ENCODE results near the gene ATAD3A.
A peak's percentile ranks its signal among the peaks of the same experiment; 100 is the strongest.
"Not testable (repeated sequence)": the region's sequence is repeated elsewhere in the genome, so short reads cannot be mapped to it uniquely, and the experiment has no call there.

The ATAD3A gene

GRCh38 chr1:1511533-1512285 lies at the start of gene ATAD3A:
Gene ATAD3A (plus strand): TSS chr1:1512162. CDS start chr1:1512269, 107 bp downstream.
- peak; percentile 98 for DNase-seq

- DNase-seq: no peak
These were observed 49.5 kb upstream of the ATAD3A start for GRCh38 chr1:1462318-1462966.

DNA sequence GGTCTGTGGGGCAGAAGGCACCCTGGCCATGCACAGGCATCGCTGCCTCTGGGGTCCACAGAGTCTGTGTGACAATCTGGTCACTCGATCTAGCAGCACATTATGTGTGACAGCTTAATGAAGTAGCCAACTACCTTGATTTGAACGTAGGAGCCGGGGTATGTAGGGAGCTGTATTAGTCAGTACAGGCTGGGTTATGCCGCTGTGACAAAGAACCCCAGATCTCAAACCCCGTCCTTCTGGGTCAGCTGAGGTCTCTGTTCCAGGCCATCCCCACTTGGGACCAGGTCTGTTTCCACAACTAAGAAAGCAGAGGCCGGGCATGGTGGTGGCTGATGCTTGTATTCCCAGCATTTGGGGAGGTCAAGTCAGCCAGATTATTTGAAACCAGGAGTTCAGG lies 48.6 kb upstream of the ATAD3A start:
- DNase-seq: no peak

- DNase-seq: not testable (repeated sequence)
These were observed 43.6 kb upstream of the ATAD3A start for GRCh38 chr1:1468196-1468985.

DNA sequence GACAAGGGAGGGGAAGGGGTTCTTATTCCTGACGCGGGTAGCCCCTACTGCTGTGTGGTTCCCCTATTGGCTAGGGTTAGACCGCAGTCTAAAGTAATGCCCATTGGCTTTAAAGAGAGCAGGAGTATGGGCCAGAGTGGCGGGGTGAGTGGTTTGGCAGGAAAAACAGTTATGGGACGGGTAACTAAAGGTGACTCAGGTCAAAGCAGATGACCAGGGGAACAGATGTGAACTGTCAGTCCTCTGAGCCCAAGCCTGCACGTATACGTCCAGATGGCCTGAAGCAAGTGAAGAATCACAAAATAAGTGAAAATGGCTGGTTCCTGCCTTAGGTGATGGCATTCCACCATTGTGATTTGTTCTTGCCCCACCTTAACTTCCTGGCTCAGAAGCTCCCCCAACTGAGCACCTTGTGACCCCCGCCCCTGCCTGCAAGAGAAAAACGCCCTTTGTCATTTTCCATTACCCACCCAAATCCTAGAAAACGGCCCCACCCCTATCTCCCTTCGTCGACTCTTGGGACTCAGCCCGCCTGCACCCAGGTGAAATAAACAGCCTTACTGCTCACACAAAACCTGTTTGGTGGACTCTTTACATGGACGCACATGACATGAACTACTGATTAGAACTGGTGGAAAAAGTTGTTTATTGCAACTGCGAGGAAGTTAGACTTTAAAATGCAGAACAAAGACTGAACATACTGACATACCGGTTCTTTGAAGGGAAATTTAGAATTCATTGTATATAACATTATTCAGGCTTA lies 41.2 kb upstream of the ATAD3A start:
- no peak for DNase-seq

- DNase-seq: peak; percentile 96
These were observed 40.4 kb upstream of the ATAD3A start, which contains the start of gene ATAD3B for GRCh38 chr1:1471389-1472052. Gene ATAD3B (plus strand): TSS chr1:1471765. CDS start chr1:1471885, 120 bp downstream.

- DNase-seq: not testable (repeated sequence)
These were observed 39.7 kb upstream of the ATAD3A start for GRCh38 chr1:1472053-1472876.

GRCh38 chr1:1476011-1476410 lies 36.0 kb upstream of the ATAD3A start:
- DNase-seq: not testable (repeated sequence)

- DNase-seq: no peak
These were observed 34.8 kb upstream of the ATAD3A start for GRCh38 chr1:1477206-1477605.

DNA sequence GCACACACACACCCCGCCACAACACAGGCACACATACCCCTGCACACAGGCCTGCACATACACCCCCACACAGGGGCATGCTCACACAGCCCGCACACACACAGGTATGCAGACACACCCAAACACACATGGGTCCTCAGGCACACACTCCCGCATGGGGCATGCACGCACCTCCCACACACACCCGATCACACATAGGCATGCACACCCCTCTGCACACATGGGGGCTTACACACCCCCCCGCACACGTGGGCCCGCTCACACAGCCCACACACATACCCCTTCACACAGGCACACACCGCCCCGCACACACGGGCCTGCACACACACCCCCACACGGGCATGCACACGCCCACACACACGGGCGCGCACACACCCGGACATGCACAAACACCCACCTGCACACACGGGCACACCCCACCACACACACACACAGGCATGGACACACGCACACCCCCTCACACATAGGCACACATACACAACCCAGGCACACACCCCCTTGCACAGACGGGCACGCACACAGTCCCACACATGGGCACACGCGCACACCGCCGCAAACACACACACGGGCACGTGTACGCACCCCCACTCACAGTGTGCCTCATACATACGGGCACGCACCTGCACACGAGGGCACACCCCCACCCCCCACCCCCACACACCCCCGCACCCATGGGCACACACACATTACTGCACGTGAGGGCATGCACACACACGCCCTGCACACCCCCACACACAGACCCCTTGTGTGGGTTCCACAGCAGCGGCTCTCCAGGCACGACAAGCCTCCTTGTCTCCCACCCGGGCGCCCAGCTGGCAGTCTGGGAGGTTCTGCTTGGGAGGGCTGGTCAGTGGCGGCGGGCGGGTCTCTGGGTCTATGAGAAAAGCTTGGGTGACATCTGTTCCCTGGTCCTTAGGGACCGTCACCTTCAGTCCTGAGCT lies 32.1 kb upstream of the ATAD3A start:
- DNase-seq: no peak

DNA sequence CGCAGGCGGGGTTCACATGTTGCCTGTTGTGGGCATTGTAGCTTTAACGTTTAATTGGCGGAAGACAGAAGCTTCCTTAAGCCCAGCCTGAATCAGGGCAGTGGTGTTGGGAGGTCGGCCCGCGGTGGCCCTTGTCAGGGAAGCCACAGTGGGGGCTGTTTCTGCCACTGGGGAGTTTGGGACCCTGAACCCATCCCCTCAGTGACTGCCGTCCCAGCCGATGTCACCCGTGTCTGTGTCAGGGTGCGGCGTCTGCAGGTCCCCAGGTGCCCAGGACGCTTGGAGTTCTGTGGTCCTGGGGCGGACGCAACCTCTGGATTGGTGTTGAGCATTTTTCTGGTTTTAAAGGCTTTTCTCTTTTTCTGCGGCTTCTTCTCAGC lies 31.5 kb upstream of the ATAD3A start:
- not testable (repeated sequence) for DNase-seq

GRCh38 chr1:1481811-1482210 lies 30.2 kb upstream of the ATAD3A start:
- not testable (repeated sequence) for DNase-seq

GRCh38 chr1:1482856-1483255 lies 29.1 kb upstream of the ATAD3A start:
- DNase-seq: no peak

DNA sequence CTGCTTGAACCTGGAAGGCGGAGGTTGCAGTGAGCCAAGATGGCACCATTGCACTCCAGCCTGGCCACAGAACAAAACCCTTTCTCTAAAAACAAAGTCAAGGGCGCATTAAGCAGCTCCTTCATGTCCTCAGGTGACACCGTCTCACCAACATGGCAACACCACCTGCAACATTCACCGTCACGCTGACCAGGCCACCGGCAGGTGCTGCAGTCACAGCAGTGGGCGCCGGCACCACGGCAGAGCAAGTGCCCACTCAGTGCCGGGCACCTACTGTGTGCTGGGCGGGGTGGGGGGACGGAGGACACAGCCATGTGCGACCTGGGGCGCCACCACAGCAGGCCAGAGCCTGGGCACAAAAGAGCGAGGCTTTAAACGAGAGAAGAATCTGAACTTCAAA lies 28.2 kb upstream of the ATAD3A start:
- no peak for DNase-seq

GRCh38 chr1:1484976-1485750 lies 26.8 kb upstream of the ATAD3A start:
- not testable (repeated sequence) for DNase-seq

DNA sequence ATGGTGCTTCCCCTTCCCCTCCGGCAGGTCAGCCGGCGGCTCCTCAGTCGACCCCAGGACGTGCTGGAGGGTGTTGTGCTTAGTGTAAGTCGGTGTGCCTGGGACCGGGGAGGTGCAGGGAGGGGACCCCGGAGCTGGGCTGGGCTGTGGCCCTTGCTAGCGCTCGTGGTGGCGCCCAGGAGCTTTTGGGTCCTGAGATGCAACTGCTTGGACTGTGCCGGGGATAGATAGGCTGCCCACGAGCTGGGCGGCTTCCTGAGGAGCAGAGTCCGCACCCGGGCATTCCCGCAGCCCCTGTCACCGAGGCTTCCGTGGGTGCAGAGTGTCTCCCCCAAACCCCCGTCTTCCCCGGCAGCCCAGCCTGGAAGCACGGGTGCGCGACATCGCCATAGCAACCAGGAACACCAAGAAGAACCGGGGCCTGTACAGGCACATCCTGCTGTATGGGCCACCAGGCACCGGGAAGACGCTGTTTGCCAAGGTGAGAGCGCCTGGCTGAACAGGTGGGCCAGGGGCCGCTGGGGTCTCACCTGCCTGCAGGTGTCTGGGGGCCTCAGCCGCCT lies 26.1 kb upstream of the ATAD3A start:
- DNase-seq: not testable (repeated sequence)

- DNase-seq: no peak
These were observed 24.3 kb upstream of the ATAD3A start for GRCh38 chr1:1487701-1488100.

- DNase-seq: no peak
These were observed 22.7 kb upstream of the ATAD3A start for GRCh38 chr1:1489231-1489630.

- DNase-seq: no peak
These were observed 22.1 kb upstream of the ATAD3A start for GRCh38 chr1:1489861-1490260.
